SU-DHL-6 (cell line): Measurements from ENCODE around the gene RAB1A.

Experiments
- H2AFZ ChIP-seq: fragments of 200-600 bp; sonication (generic); 2 replicates; pipeline ENCODE4 v1.6.1; 2014; ENCODE audit warnings: low read depth, mild to moderate bottlenecking, moderate library complexity, mixed read lengths, antibody characterized with exemption, low read length; ENCODE audit not compliant: severe bottlenecking
- H3F3A ChIP-seq: fragments of 200-600 bp; shearing (Covaris generic); 2 replicates; pipeline ENCODE4 v1.6.0; 2016; ENCODE audit warnings: antibody characterized with exemption, mild to moderate bottlenecking; ENCODE audit not compliant: insufficient read depth
- H3K27ac ChIP-seq: fragments of 200-600 bp; sonication (generic); 2 replicates; pipeline ENCODE4 v1.5.1; 2016; ENCODE audit warnings: low read depth, mild to moderate bottlenecking, low read length, moderate library complexity, mixed read lengths
- H3K27me3 ChIP-seq: fragments of 200-600 bp; sonication (generic), shearing (Covaris generic); 2 replicates; pipeline ENCODE4 v1.6.0; 2014; ENCODE audit warnings: mild to moderate bottlenecking, low read length
- H3K36me3 ChIP-seq: fragments of 200-600 bp; sonication (generic); 2 replicates; pipeline ENCODE4 v1.6.1; 2014; ENCODE audit warnings: mild to moderate bottlenecking, low read length, mixed read lengths
- H3K4me2 ChIP-seq: fragments of 300-600, 200-600 bp; shearing (Covaris generic), sonication (generic); 2 replicates; pipeline ENCODE4 v1.6.0; 2014; ENCODE audit warnings: low read length, low read depth, mild to moderate bottlenecking; ENCODE audit not compliant: poor library complexity, severe bottlenecking
- H3K4me3 ChIP-seq: fragments of 200-600 bp; sonication (generic); 2 replicates; pipeline ENCODE4 v1.5.1; 2014; ENCODE audit warnings: antibody characterized with exemption, low read length, mild to moderate bottlenecking, mixed read lengths; ENCODE audit not compliant: insufficient read depth, poor library complexity, severe bottlenecking
- H3K79me2 ChIP-seq: fragments of 200-600 bp; sonication (generic); 2 replicates; pipeline ENCODE4 v1.6.1; 2014; ENCODE audit warnings: mild to moderate bottlenecking, low read length, moderate library complexity; ENCODE audit not compliant: insufficient read depth
- H3K9ac ChIP-seq: fragments of 200-600 bp; sonication (generic); 2 replicates; pipeline ENCODE4 v1.7.0; 2014; ENCODE audit warnings: mild to moderate bottlenecking, low read length
- H3K9me2 ChIP-seq: fragments of 200-600 bp; sonication (generic); replicated peaks from 2 replicates; pipeline ENCODE4 v1.6.1; 2014; ENCODE audit warnings: low read length; ENCODE audit not compliant: insufficient read depth
- H3K9me3 ChIP-seq: fragments of 200-600 bp; sonication (generic); 2 replicates; pipeline ENCODE4 v1.6.1; 2014; ENCODE audit warnings: low read length, mixed read lengths; ENCODE audit not compliant: insufficient read depth
- H4K20me1 ChIP-seq: fragments of 200-600 bp; sonication (generic); 2 replicates; pipeline ENCODE4 v1.6.1; 2014; ENCODE audit warnings: low read depth, mild to moderate bottlenecking, antibody characterized with exemption, low read length, moderate library complexity, mixed read lengths
- EZH2phosphoT487 ChIP-seq: fragments of 200-600 bp; sonication (generic), shearing (Covaris generic); conservative IDR thresholded peaks from 2 replicates; pipeline ENCODE4 v1.6.1; 2018; ENCODE audit warnings: mild to moderate bottlenecking, antibody characterized with exemption, low read length, moderate library complexity, mixed read lengths
- TF ChIP-seq, protein P1 (sequence below): fragments of 200-600 bp; sonication (generic); IDR thresholded peaks from one replicate; pipeline ENCODE4 v1.5.1; 2017; ENCODE audit warnings: antibody characterized with exemption, mild to moderate bottlenecking, low read length, moderate library complexity; ENCODE audit not compliant: insufficient read depth, poor library complexity, severe bottlenecking

Gene RAB1A

DNA sequence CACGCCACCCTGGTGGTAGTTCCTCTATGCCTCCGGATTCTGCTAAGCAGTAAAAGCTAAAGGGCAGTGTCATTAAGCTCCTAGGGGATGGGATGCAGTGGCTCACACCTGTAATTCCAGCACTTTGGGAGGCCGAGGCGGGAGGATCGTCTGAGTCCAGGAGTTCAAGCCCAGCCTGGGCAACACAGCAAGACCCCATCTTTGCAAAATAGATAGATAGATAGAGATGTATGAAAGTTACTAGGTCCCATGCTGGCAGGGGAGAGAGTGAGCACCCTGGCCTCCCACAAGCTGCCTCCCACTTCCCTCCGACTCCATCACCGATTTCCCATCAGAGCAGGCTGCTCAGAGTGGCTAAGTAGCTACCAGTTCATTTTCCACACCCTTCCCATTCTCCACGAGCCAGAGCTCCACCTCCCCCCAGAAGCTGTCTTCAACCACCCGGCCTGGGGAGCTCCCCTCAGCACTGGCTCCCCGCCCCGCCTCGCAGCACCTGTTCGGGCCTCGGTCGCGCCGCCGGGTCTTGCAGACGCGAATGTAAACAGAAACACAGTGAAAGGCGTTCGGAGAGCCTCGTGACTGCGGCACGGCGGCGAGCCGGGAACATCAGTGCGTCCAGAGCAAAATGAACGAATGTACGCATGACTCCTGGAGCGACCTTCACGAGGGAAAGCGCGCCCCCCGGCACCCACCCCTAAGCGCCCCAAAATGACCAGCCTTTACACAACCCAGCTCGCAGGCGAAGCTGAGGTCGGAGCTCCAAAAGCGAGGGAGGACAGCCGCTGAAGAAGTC is 74.3 kb downstream of the RAB1A start:
- no peak overlapping the region for H3K27ac ChIP-seq
- peak overlapping the region; percentile 81 for H3K4me2 ChIP-seq
- H3F3A ChIP-seq: peaks cover 14% of the 10 kb centered on the region; the same call in 1 of the 2 replicates
- TF ChIP-seq, protein P1, sequence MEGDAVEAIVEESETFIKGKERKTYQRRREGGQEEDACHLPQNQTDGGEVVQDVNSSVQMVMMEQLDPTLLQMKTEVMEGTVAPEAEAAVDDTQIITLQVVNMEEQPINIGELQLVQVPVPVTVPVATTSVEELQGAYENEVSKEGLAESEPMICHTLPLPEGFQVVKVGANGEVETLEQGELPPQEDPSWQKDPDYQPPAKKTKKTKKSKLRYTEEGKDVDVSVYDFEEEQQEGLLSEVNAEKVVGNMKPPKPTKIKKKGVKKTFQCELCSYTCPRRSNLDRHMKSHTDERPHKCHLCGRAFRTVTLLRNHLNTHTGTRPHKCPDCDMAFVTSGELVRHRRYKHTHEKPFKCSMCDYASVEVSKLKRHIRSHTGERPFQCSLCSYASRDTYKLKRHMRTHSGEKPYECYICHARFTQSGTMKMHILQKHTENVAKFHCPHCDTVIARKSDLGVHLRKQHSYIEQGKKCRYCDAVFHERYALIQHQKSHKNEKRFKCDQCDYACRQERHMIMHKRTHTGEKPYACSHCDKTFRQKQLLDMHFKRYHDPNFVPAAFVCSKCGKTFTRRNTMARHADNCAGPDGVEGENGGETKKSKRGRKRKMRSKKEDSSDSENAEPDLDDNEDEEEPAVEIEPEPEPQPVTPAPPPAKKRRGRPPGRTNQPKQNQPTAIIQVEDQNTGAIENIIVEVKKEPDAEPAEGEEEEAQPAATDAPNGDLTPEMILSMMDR: no peak
- TF ChIP-seq EZH2phosphoT487: no peak
- H3K9me3 ChIP-seq: no peaks in the 10 kb centered on the region
- no peaks in the 10 kb centered on the region for H3K36me3 ChIP-seq
- peak overlapping the region; percentile 77 for H2AFZ ChIP-seq
- H3K9me2 ChIP-seq: no peaks in the 10 kb centered on the region
- H3K9ac ChIP-seq: peak overlapping the region; percentile 49
- peak overlapping the region; percentile 61 for H3K4me3 ChIP-seq
- no peaks in the 10 kb centered on the region for H3K79me2 ChIP-seq
- H3K27me3 ChIP-seq: no peaks in the 10 kb centered on the region
- no peaks in the 10 kb centered on the region for H4K20me1 ChIP-seq

DNA sequence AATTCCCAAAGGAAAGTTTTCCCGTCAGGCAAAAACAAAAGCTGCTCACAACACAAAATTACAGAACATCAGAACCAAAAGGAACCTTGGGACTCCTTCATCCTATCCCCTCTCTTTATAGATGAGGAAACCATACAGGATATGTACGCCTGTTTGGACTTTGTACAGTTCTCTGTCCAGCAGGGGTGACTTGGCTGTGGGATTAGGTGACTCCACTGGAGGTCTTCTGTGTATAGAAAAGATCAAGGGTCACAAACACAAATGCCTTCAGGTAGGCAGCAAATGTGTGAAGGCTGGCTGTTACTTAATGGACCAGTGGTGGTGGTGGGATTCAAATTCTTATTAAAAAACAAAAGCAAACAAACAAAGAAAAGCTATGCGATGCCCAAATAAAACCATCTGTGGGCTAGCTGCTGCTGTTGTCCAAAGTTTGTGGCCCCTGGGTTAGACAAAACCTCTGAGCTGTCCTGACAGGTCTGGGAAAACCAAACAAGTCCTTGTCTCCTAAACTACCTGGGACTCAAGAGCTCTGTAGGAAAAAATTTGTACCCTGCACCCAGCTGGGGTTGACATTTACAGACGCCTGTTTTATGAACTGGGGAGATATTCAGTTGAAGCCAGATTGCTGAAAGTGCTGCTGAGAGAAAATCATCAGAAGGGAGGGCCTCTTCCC is 75.0 kb downstream of the RAB1A start:
- H3F3A ChIP-seq: peaks cover 14% of the 10 kb centered on the region; the same call in 1 of the 2 replicates
- peak overlapping the region; percentile 49; the same call in 1 of the 2 replicates for H3K9ac ChIP-seq
- H3K9me2 ChIP-seq: no peaks in the 10 kb centered on the region
- TF ChIP-seq EZH2phosphoT487: no peak
- TF ChIP-seq, protein P1: no peak
- peak overlapping the region; percentile 61 for H3K4me3 ChIP-seq
- no peaks in the 10 kb centered on the region for H3K9me3 ChIP-seq
- H3K4me2 ChIP-seq: peak overlapping the region; percentile 81
- no peak overlapping the region for H2AFZ ChIP-seq
- H4K20me1 ChIP-seq: no peaks in the 10 kb centered on the region
- H3K27me3 ChIP-seq: no peaks in the 10 kb centered on the region
- H3K36me3 ChIP-seq: no peaks in the 10 kb centered on the region
- no peak overlapping the region for H3K27ac ChIP-seq
- H3K79me2 ChIP-seq: no peaks in the 10 kb centered on the region

DNA sequence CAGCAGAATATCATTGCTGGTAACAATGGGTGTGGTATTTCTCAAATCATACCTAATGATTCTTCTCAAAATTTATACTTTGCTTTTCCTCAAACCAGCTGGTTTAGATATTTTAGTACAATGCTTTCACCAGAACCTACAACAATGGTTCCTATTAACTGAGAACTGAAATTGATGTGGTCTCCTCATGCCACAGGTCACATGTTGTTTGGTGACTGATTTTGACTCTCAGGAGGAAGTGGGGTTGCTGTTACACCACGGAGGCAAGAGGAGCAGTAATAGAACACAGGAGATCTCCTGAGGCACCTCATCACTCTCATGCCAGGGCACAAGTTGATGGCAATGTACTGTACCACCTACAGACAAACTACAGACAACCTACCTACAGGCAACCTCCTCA is 76.7 kb downstream of the RAB1A start:
- Histone ChIP-seq H3K36me3 (no peaks in the 10 kb centered on the region), H4K20me1 (no peaks in the 10 kb centered on the region), H3K9me3 (no peaks in the 10 kb centered on the region), H3K4me2 (peak overlapping the region; percentile 2), H3K27ac (no peak overlapping the region), H3K27me3 (no peaks in the 10 kb centered on the region), H3K4me3 (no peak overlapping the region), H3K9me2 (no peaks in the 10 kb centered on the region), H3F3A (peaks cover 14% of the 10 kb centered on the region; the same call in 1 of the 2 replicates), H3K79me2 (no peaks in the 10 kb centered on the region), H3K9ac (no peak overlapping the region), H2AFZ (no peak overlapping the region)
- TF ChIP-seq, protein P1: no peak
- TF ChIP-seq EZH2phosphoT487: no peak
